Ovary (tissue), 9 donors: ENCODE results near the gene NEO1. TPM values are rescaled to one million over a fixed set of nuclear protein-coding genes. Genes with fewer than 3 reads are reported as not detected.

Experiments
- DNase-seq, 5 donors: peaks; one replicate each; pipeline ENCODE4 v3.0.0-alpha.2; 2019 to 2020
- H3K27ac ChIP-seq, 2 donors: fragments of 200-600 bp; one replicate each; pipeline versions ENCODE4 v1.5.1 to v1.8.0; 2019 to 2022
- H3K27me3 ChIP-seq: fragments of 200-600 bp; one replicate; pipeline ENCODE4 v1.8.0; 2022
- H3K36me3 ChIP-seq: fragments of 200-600 bp; sonication (generic); one replicate; pipeline ENCODE4 v1.5.1; 2019
- H3K4me1 ChIP-seq: one replicate; pipeline ENCODE4 v1.8.1; 2013; ENCODE audit warnings: mild to moderate bottlenecking, moderate library complexity; ENCODE audit not compliant: insufficient read depth
- H3K4me3 ChIP-seq: fragments of 200-600 bp; sonication (generic); one replicate; pipeline ENCODE4 v1.5.1; 2017
- H3K9me3 ChIP-seq, 2 donors: fragments of 200-600 bp in 1 of 2; sonication (generic) in 1 of 2; one replicate each; pipeline versions ENCODE4 v1.5.1 to v1.8.1; 2013 to 2019; ENCODE audit warnings: mild to moderate bottlenecking in 1 of 2, moderate library complexity in 1 of 2
- EP300 ChIP-seq: sonication (generic); formaldehyde crosslinking; IDR thresholded peaks from one replicate; pipeline ENCODE4 v1.6.1; 2017; ENCODE audit warnings: antibody characterized with exemption
- POLR2A ChIP-seq: fragments of 450-650 bp; IDR thresholded peaks from one replicate; pipeline ENCODE4 v1.6.1; 2017; ENCODE audit warnings: antibody characterized with exemption, mild to moderate bottlenecking, moderate library complexity
- WGBS, 3 donors: extraction: QIAGEN DNeasy Blood & Tissue Kit in 1 of 3; methylation state at CpG; one replicate each; pipeline versions ENCODE4 v1.1.5 to v1.1.7; 2013 to 2017; 5-methylcytosine and 5-hydroxymethylcytosine counted together
- intact Hi-C, 4 donors: fragments of 100-400 bp; cut with DNase I; formaldehyde crosslinking; loops; one replicate each; pipeline versions ENCODE4 v1.11.0 to v1.15.1; 2022 to 2023
- polyA plus RNA-seq, 2 donors: library from polyadenylated mRNA; stranded (reverse); fragments of 200-250 nt in 1 of 2; fragments of 350-450 nt in 1 of 2; fragmentation: Illumina TruSeq in 1 of 2; extraction: RNeasy Lipid Tissue Mini Kit (QIAGEN cat#74804) in 1 of 2; gene quantifications; one replicate each; pipeline ENCODE4 v1.2.3, GENCODE V29; 2013 to 2014
- total RNA-seq, 7 donors: library from RNA; depleted of rRNA in 2 of 7; stranded (reverse); fragments of >200 nt in 2 of 7; fragmentation: NEBNext Ultra II Directional in 3 of 7; extraction: Animal tissue kit (Norgen Biotek cat#: 25700) in 3 of 7; gene quantifications; one replicate each; pipeline versions ENCODE4 v1.1.0 to v1.2.4, GENCODE V29; 2016 to 2023
- TF ChIP-seq, protein P1 (sequence below), 3 donors: fragments of 450-650 bp in 2 of 3; fragments of 200-600 bp in 1 of 3; IDR thresholded peaks; one replicate each; pipeline versions ENCODE4 v1.5.1 to v1.8.0; 2016 to 2022; ENCODE audit warnings: antibody characterized with exemption in 3 of 3, mild to moderate bottlenecking in 1 of 3
- donor health status: DM: no; HTN: no; CAD: no; lungs with moderate emphysema.
- donor health status: DM: no; HTN: no; CAD: no.
- donor health status: Bipolar disorder and iron deficiency.
- donor health status: DM: yes; HTN: yes; CAD: no.
- donor health status: DM: no; HTN: no; CAD: no.
- donor health status: DM: yes; HTN: yes; CAD: no.

Gene NEO1
- total and polyA plus RNA-seq, 9 donors, result 22.8 to 54.7 (median 40.7) TPM

DNA sequence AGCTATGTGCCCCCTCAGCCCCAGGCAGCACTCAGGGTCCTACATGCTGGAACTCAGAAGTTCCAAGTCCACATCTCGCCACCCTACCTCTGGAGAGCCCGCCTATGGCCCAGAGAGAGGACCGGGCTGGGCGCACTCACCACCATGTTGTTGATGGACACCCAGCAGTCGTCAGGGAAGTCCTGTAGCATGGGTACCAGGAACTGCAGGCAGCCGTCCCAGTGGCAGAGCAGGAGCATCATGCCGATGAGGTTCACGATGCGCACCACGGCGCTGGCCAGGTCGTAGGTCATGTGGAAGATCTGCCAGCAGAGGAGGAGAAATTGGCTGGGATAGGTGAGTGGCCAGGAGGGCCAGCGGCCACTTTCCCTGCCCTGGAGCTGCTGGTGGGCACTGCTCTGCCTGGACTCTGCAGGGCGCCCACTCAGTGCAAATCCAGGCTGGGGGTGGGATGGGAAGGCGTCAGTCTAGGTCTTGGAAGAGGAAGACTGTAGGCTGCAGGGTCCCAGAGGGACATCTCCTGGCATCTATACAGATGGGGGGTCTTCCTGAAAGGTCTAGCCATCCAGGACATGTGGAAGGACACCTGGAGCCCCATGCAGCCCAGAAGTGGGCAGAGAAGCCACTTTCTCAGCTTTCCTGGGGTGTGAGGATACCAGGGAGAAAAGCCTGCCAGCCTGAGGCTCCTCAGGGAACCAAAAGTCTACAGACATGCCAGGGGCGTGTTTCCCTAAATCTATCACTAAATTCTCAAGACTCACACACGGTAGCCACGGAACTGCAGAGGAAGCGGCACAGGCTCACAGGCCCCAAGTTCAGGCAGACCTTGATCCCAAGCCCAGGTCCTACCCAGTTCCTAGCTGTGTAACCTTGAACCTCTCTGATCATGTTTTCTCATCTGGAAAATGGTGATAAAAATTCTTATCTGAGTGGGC is 280.0 kb downstream of the NEO1 start:
- Histone ChIP-seq H3K36me3 (no peaks in the 10 kb centered on the region), H3K27ac (no peak overlapping the region), H3K9me3 (no peaks in the 10 kb centered on the region), H3K4me3 (no peak overlapping the region), H3K27me3 (no peaks in the 10 kb centered on the region), H3K4me1 (no peaks in the 10 kb centered on the region)
- TF ChIP-seq, protein P1, sequence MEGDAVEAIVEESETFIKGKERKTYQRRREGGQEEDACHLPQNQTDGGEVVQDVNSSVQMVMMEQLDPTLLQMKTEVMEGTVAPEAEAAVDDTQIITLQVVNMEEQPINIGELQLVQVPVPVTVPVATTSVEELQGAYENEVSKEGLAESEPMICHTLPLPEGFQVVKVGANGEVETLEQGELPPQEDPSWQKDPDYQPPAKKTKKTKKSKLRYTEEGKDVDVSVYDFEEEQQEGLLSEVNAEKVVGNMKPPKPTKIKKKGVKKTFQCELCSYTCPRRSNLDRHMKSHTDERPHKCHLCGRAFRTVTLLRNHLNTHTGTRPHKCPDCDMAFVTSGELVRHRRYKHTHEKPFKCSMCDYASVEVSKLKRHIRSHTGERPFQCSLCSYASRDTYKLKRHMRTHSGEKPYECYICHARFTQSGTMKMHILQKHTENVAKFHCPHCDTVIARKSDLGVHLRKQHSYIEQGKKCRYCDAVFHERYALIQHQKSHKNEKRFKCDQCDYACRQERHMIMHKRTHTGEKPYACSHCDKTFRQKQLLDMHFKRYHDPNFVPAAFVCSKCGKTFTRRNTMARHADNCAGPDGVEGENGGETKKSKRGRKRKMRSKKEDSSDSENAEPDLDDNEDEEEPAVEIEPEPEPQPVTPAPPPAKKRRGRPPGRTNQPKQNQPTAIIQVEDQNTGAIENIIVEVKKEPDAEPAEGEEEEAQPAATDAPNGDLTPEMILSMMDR (IDR thresholded peaks at IDR 0.05), result no peak
- TF ChIP-seq POLR2A (no peak), EP300 (no peak)
- WGBS, 3 donors, result 87 to 91% (median 88%) methylated on average over 19 of the region's 19 CpGs
- intact Hi-C loops, result no loop called here
- DNase-seq, result no peak

DNA sequence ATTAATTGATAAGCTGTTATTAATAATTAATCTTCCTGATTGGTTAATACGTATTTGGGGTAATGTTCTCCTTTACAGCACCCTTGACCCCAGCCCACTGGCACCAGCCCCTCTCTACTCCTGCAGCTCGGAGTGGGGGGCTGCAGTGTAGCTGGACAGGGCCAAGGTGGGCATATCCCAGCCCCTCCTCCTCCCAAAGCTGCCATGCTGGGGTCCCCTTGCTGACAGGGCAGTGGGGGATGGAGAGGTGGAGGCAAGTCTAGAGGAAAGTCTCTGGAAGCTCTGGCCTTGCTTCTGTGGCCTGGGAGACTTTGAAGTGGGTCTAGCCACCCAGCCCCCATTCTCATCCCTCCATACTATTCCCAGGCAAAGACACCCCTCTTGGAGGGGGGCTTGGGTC is 280.7 kb downstream of the NEO1 start:
- Histone ChIP-seq H3K27me3 (no peaks in the 10 kb centered on the region), H3K9me3 (no peaks in the 10 kb centered on the region), H3K27ac (no peak overlapping the region), H3K4me1 (no peaks in the 10 kb centered on the region), H3K4me3 (no peak overlapping the region), H3K36me3 (no peaks in the 10 kb centered on the region)
- TF ChIP-seq POLR2A, result no peak
- TF ChIP-seq, protein P1 (IDR thresholded peaks at IDR 0.05), result no peak
- TF ChIP-seq EP300, result no peak
- DNase-seq, result no peak
- intact Hi-C loops, result no loop called here
- WGBS, 3 donors, result 86 to 92% (median 91%) methylated on average over 2 of the region's 2 CpGs

DNA sequence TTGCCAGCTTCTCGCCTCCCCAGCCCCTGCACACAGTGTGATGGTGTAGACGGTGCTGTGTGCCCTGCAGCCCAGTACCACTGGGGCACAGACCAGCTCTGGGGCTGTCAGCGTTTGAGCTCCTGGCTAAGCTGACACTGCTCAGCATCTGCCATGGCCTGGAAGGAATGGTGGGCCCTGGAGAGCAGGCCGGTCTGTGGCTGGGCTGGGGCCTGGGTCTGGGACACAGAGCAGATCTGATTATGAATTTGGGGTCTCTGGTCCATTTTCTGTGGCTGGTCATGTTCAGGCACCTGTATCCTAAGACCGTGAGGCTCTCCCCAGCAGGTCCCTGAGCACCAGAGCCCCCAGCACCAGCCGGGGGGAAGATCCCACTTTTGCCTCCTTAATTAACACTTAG is 281.8 kb downstream of the NEO1 start:
- no peaks in the 10 kb centered on the region for H3K9me3 ChIP-seq

DNA sequence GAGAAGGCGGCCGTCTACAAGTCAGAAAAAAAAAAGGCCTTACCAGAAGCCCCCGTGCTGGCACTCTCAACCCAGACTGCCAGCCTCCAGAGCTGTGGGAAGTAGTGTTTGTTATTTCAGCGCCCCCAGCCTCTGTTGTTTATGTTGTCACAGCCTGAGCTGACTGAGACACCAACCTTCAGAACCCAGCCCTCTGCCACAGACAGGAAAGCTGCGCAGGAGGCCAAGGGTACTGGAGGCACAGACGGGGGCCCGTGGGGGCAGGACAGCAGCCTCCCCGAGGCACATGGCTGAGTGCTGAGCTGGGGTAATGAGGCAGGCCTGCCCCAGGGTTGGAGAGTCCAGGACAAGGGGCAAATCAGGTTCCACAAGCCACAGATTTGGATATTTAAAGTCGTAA is 282.8 kb downstream of the NEO1 start:
- H3K27me3 ChIP-seq, result no peaks in the 10 kb centered on the region
- no peak for DNase-seq
- H3K4me1 ChIP-seq, result no peaks in the 10 kb centered on the region
- no peaks in the 10 kb centered on the region for H3K9me3 ChIP-seq
- WGBS, 3 donors, result 74 to 77% (median 74%) methylated on average over 9 of the region's 9 CpGs
- no peak overlapping the region for H3K27ac ChIP-seq
- TF ChIP-seq EP300 (no peak), POLR2A (no peak)
- TF ChIP-seq, protein P1 (IDR thresholded peaks at IDR 0.05), result no peak
- H3K36me3 ChIP-seq, result no peaks in the 10 kb centered on the region
- no peak overlapping the region for H3K4me3 ChIP-seq
- intact Hi-C loops, result no loop called here

More for the DNA sequence above, 281.8 kb downstream of the NEO1 start:
- TF ChIP-seq POLR2A (no peak), EP300 (no peak)
- TF ChIP-seq, protein P1 (IDR thresholded peaks at IDR 0.05), result no peak
- whole genome bisulfite sequencing, 3 donors, result 82 to 95% (median 91%) methylated on average over 6 of the region's 6 CpGs
- no peaks in the 10 kb centered on the region for H3K36me3 ChIP-seq
- no peaks in the 10 kb centered on the region for H3K4me1 ChIP-seq
- intact Hi-C loops, result no loop called here
- no peak for DNase-seq
- H3K4me3 ChIP-seq, result no peak overlapping the region
- H3K27ac ChIP-seq, result no peak overlapping the region
- H3K27me3 ChIP-seq, result no peaks in the 10 kb centered on the region
